HepG2 (cell line): ENCODE measurements around the gene PDZD8. TPM values are rescaled to one million over a fixed set of nuclear protein-coding genes. Genes with fewer than 3 reads are reported as not detected.

ENCODE experiments used
- ATAC-seq: fragments of 200-7000 bp; cut with Tn5 transposase; 3 replicates; pipeline ENCODE4 v1.9.1; 2020; ENCODE audit warnings: mild to moderate bottlenecking, moderate library complexity
- BruUV-seq: library from RNA; stranded (reverse); fragments of 400-500 nt; replicated peaks from 2 replicates; lab custom pipeline; 2021; lab: Mats Ljungman, UMichigan
- CTCF ChIA-PET: fragments of 300-600 bp; formaldehyde crosslinking; extraction: SDS; loops from one replicate; lab custom pipeline; 2021; ENCODE audit warnings: low total read pairs, inconsistent platforms, low intra/inter-chr PET ratio; lab: Yijun Ruan, JAX
- POLR2A ChIA-PET: fragments of 350-600 bp; sonication (Branson Sonifier 250); formaldehyde crosslinking; loops from one replicate; lab custom pipeline; 2020; ENCODE audit warnings: antibody characterized with exemption, inconsistent platforms; lab: Yijun Ruan, JAX
- DNase-seq: peaks from one replicate; pipeline ENCODE4 v3.0.0-alpha.2; 2015; ENCODE audit warnings: low spot score
- FAIRE-seq: peaks from 3 replicates; lab custom pipeline; 2011; peaks lifted over from hg19 to GRCh38; lab: Jason Lieb, UNC
- H2AFZ ChIP-seq: one replicate; pipeline ENCODE4 v1.6.1; 2011; ENCODE audit warnings: low read length, inconsistent platforms
- H3K27ac ChIP-seq: fragments of 300-600 bp; 3 replicates; pipeline ENCODE4 v1.8.0; 2011; ENCODE audit warnings: mixed run types, mild to moderate bottlenecking, mixed read lengths, low read length, inconsistent platforms; ENCODE audit not compliant: insufficient read depth; ENCODE audit errors: extremely low read length
- H3K27me3 ChIP-seq, 2 experiments: fragments of 200-600 bp in 1 of 2; 2 replicates in 1 of 2; 3 replicates in 1 of 2; pipeline versions ENCODE4 v1.6.0 to v1.8.0; 2011; ENCODE audit warnings: low read length in 2 of 2, mild to moderate bottlenecking in 2 of 2, moderate library complexity in 2 of 2, inconsistent platforms in 1 of 2; ENCODE audit not compliant: insufficient read depth in 2 of 2, control insufficient read depth in 1 of 2
- H3K36me3 ChIP-seq, 2 experiments: fragments of 200-600 bp in 1 of 2; replicated peaks in 1 of 2; 2 replicates in 1 of 2; 3 replicates in 1 of 2; pipeline versions ENCODE4 v1.5.1 to v1.8.0; 2011; ENCODE audit warnings: low read length in 2 of 2, inconsistent platforms in 1 of 2; ENCODE audit not compliant: insufficient read depth in 2 of 2, control insufficient read depth in 1 of 2
- H3K4me1 ChIP-seq: 2 replicates; pipeline ENCODE4 v1.5.1; 2012; ENCODE audit warnings: low read length, inconsistent platforms; ENCODE audit not compliant: insufficient read depth
- H3K4me2 ChIP-seq: 2 replicates; pipeline ENCODE4 v1.6.0; 2011; ENCODE audit warnings: low read depth, low read length, inconsistent platforms
- H3K4me3 ChIP-seq, 3 experiments: fragments of 200-600 bp in 1 of 3; sonication (generic), shearing (Covaris generic) in 1 of 3; replicated peaks in 1 of 3; 2 replicates each; pipeline ENCODE4 v1.5.1; 2011 to 2016; ENCODE audit warnings: low read length in 3 of 3, inconsistent platforms in 2 of 3, low read depth in 2 of 3, mild to moderate bottlenecking in 2 of 3, control low read depth in 1 of 3, mixed read lengths in 1 of 3; ENCODE audit not compliant: insufficient read depth in 1 of 3
- H3K79me2 ChIP-seq: one replicate; pipeline ENCODE4 v1.6.1; 2011; ENCODE audit warnings: low read length, inconsistent platforms; ENCODE audit not compliant: insufficient read depth
- H3K9ac ChIP-seq: 2 replicates; pipeline ENCODE4 v1.6.0; 2011; ENCODE audit warnings: mild to moderate bottlenecking, low read depth, low read length, inconsistent platforms; ENCODE audit not compliant: insufficient read depth
- H3K9me3 ChIP-seq: 2 replicates; pipeline ENCODE4 v1.5.1; 2012; ENCODE audit warnings: mild to moderate bottlenecking, low read length
- H4K20me1 ChIP-seq: 2 replicates; pipeline ENCODE4 v1.6.0; 2011; ENCODE audit warnings: inconsistent platforms, mild to moderate bottlenecking, low read length, moderate library complexity; ENCODE audit not compliant: insufficient read depth
- DRAP1 ChIP-seq: IDR thresholded peaks from 2 replicates; pipeline ENCODE4 v1.6.1; 2016; ENCODE audit warnings: missing genetic modification reagents, missing compliant biosample characterization
- FLYWCH1 ChIP-seq: sonication (generic); formaldehyde crosslinking; IDR thresholded peaks from 2 replicates; pipeline ENCODE4 v1.8.1; 2023; ENCODE audit warnings: mild to moderate bottlenecking, missing genetic modification reagents
- FOSL2 ChIP-seq: sonication (generic); formaldehyde crosslinking; IDR thresholded peaks from 2 replicates; pipeline ENCODE4 v1.4.0; 2020; ENCODE audit warnings: missing genetic modification reagents
- FOXM1 ChIP-seq: sonication (generic); formaldehyde crosslinking; IDR thresholded peaks from 2 replicates; pipeline ENCODE4 v1.5.0; 2020; ENCODE audit warnings: missing genetic modification reagents
- FOXP4 ChIP-seq: sonication (generic); formaldehyde crosslinking; IDR thresholded peaks from 2 replicates; pipeline ENCODE4 v1.4.0; 2020; ENCODE audit warnings: missing genetic modification reagents
- HES4 ChIP-seq: sonication (generic); formaldehyde crosslinking; IDR thresholded peaks from 2 replicates; pipeline ENCODE4 v1.9.0; 2021; ENCODE audit warnings: mild to moderate bottlenecking, missing genetic modification reagents, borderline replicate concordance
- HIC2 ChIP-seq: sonication (generic); formaldehyde crosslinking; IDR thresholded peaks from 2 replicates; pipeline ENCODE4 v1.9.0; 2022; ENCODE audit warnings: low read depth, missing genetic modification reagents
- KMT2B ChIP-seq: IDR thresholded peaks from 2 replicates; pipeline ENCODE4 v1.6.1; 2016; ENCODE audit warnings: missing genetic modification reagents, missing compliant biosample characterization
- MED1 ChIP-seq: sonication (generic); formaldehyde crosslinking; IDR thresholded peaks from 2 replicates; pipeline ENCODE4 v1.4.0; 2020; ENCODE audit warnings: missing genetic modification reagents
- PAF1 ChIP-seq: IDR thresholded peaks from 2 replicates; pipeline ENCODE4 v1.6.1; 2016; ENCODE audit warnings: missing genetic modification reagents, missing compliant biosample characterization
- ZC3H13 ChIP-seq: sonication (generic); formaldehyde crosslinking; IDR thresholded peaks from 2 replicates; pipeline ENCODE4 v1.8.1; 2023; ENCODE audit warnings: mild to moderate bottlenecking, missing genetic modification reagents, moderate library complexity
- ZNF253 ChIP-seq: sonication (generic); formaldehyde crosslinking; IDR thresholded peaks from 2 replicates; pipeline ENCODE4 v1.8.0; 2022; ENCODE audit warnings: mild to moderate bottlenecking, missing genetic modification reagents, borderline replicate concordance
- ZNF558 ChIP-seq: sonication (generic); formaldehyde crosslinking; IDR thresholded peaks from 2 replicates; pipeline ENCODE4 v1.9.0; 2022; ENCODE audit warnings: mild to moderate bottlenecking, missing genetic modification reagents, borderline replicate concordance
- ZNF562 ChIP-seq: sonication (generic); formaldehyde crosslinking; IDR thresholded peaks from 2 replicates; pipeline ENCODE4 v1.8.0; 2022; ENCODE audit warnings: missing genetic modification reagents, borderline replicate concordance
- ZNF605 ChIP-seq: sonication (generic); formaldehyde crosslinking; IDR thresholded peaks from 2 replicates; pipeline ENCODE4 v1.8.0; 2022; ENCODE audit warnings: mild to moderate bottlenecking, missing genetic modification reagents
- ZNF609 ChIP-seq: sonication (generic); formaldehyde crosslinking; IDR thresholded peaks from 2 replicates; pipeline ENCODE4 v1.4.0; 2020; ENCODE audit warnings: mild to moderate bottlenecking, missing genetic modification reagents, borderline replicate concordance
- ZNF879 ChIP-seq: sonication (generic); formaldehyde crosslinking; IDR thresholded peaks from 2 replicates; pipeline ENCODE4 v1.8.1; 2023; ENCODE audit warnings: missing genetic modification reagents
- ZSCAN29 ChIP-seq: sonication (generic); formaldehyde crosslinking; conservative IDR thresholded peaks from 2 replicates; pipeline ENCODE4 v1.4.0; 2020; ENCODE audit warnings: mild to moderate bottlenecking, missing genetic modification reagents
- WGBS: methylation state at CpG from one replicate; pipeline ENCODE4 v1.1.6; 2017; ENCODE audit warnings: low lambda C conversion rate; 5-methylcytosine and 5-hydroxymethylcytosine counted together
- in situ Hi-C: cut with HindIII; loops from 2 replicates; pipeline ENCODE4 v1.10.0; 2017; ENCODE audit warnings: low pct_unique_long_range_greater_than_20kb; ENCODE audit not compliant: extremely low pct_ligation_motif_present
- intact Hi-C: fragments of 100-400 bp; cut with micrococcal nuclease; formaldehyde crosslinking; loops from one replicate; pipeline ENCODE4 v1.10.0; 2022; ENCODE audit not compliant: unreplicated experiment
- polyA plus RNA-seq, 8 experiments: library from polyadenylated mRNA; depleted of rRNA in 3 of 8; stranded (reverse) in 7 of 8; unstranded in 1 of 8; fragments of >200 nt; fragmentation: Illumina TruSeq in 4 of 8; extraction: Trizol in 4 of 8; gene quantifications; 2 replicates each; pipeline versions ENCODE4 v1.2.1 to v1.2.3, GENCODE V29; 2011 to 2016; ENCODE audit warnings: low read depth in 4 of 8, missing spikeins in 1 of 8, mixed read lengths in 1 of 8; ENCODE audit not compliant: insufficient read depth in 1 of 8
- total RNA-seq, 5 experiments: library from RNA; depleted of rRNA; stranded (reverse); fragments of >200 nt; fragmentation: Illumina TruSeq; extraction: Trizol; gene quantifications; 2 replicates each; pipeline ENCODE4 v1.2.3, GENCODE V29; 2016; ENCODE audit warnings: low read depth in 1 of 5

PDZD8 gene
- total and polyA plus RNA-seq, 2 of the 13 experiments (the other 11 are each of a cell fraction or from before 2014, with no cell fraction given), result 11.2 to 32.0 TPM

- BruUV-seq, result no TSS peak
- 45% methylated on average over 4 of the region's 4 CpGs for WGBS
- ChIA-PET POLR2A (no interaction called here), CTCF (no interaction called here)
- Histone ChIP-seq H2AFZ (no peak overlapping the region), H3K4me2 (no peak overlapping the region), H3K4me1 (peaks cover 17% of the 10 kb centered on the region), H3K79me2 (no peaks in the 10 kb centered on the region), H3K27ac (no peak overlapping the region), H4K20me1 (no peaks in the 10 kb centered on the region), H3K36me3 (no peaks in the 10 kb centered on the region), H3K4me3 (no peak overlapping the region), H3K27me3 (no peaks in the 10 kb centered on the region; a peak in 1 of 5 replicates), H3K9ac (no peak overlapping the region), H3K9me3 (no peaks in the 10 kb centered on the region)
- no peak for FAIRE-seq
- in situ Hi-C loops, result no loop called here
- no peak for DNase-seq
- intact Hi-C loops, result no loop called here
- ATAC-seq, result no peak
- TF ChIP-seq PAF1 (CRISPR knock-in tag), result no peak
- TF ChIP-seq ZNF562, result no peak
- no peak for TF ChIP-seq HES4 (CRISPR knock-in tag)
- TF ChIP-seq ZSCAN29 (CRISPR knock-in tag), result no peak
- TF ChIP-seq ZNF879 (CRISPR knock-in tag), result no peak
- no peak for TF ChIP-seq KMT2B
- TF ChIP-seq ZNF605 (CRISPR knock-in tag), result no peak
- no peak for TF ChIP-seq DRAP1 (CRISPR knock-in tag)
- no peak for TF ChIP-seq FOXP4 (CRISPR knock-in tag)
- TF ChIP-seq FOXM1, result no peak
- TF ChIP-seq ZC3H13 (CRISPR knock-in tag), result no peak
- no peak for TF ChIP-seq HIC2 (CRISPR knock-in tag)
- no peak for TF ChIP-seq ZNF609 (CRISPR knock-in tag)
- no peak for TF ChIP-seq ZNF558
- TF ChIP-seq FLYWCH1 (CRISPR knock-in tag), result no peak
- TF ChIP-seq MED1 (CRISPR knock-in tag), result no peak
- no peak for TF ChIP-seq ZNF253 (CRISPR knock-in tag)
- TF ChIP-seq FOSL2 (CRISPR knock-in tag), result no peak
Measured at GRCh38 chr10:117418121-117418520, 42.9 kb upstream of the PDZD8 start.
